Right ventricle myocardium superior (tissue), 1 donor: ENCODE data around the gene CAMTA1. TPM values are rescaled to one million over a fixed set of nuclear protein-coding genes. Genes with fewer than 3 reads are reported as not detected.
"Not testable (repeated sequence)": the region's sequence is repeated elsewhere in the genome, so short reads cannot be mapped to it uniquely, and the experiment has no call there.

ENCODE experiments used
- ATAC-seq: fragments of 200-7000 bp; cut with Tn5 transposase; one replicate; pipeline ENCODE4 v1.9.1; 2020; ENCODE audit warnings: mild to moderate bottlenecking; ENCODE audit not compliant: poor library complexity
- DNase-seq: peaks from one replicate; pipeline ENCODE4 v3.0.0-alpha.2; 2020
- intact Hi-C: fragments of 100-400 bp; cut with DNase I; formaldehyde crosslinking; loops from one replicate; pipeline ENCODE4 v1.11.2; 2022
- total RNA-seq: library from RNA; stranded (reverse); fragmentation: NEBNext Ultra II Directional; extraction: Animal tissue kit (Norgen Biotek cat#: 25700); gene quantifications from one replicate; pipeline ENCODE4 v1.2.1, GENCODE V29; 2021
- donor health status: DM: no; HTN: yes; CAD: no; lungs with severe emphysema.

Gene CAMTA1
- total RNA-seq, 1 donor from 2014 or later = 153 TPM

DNA sequence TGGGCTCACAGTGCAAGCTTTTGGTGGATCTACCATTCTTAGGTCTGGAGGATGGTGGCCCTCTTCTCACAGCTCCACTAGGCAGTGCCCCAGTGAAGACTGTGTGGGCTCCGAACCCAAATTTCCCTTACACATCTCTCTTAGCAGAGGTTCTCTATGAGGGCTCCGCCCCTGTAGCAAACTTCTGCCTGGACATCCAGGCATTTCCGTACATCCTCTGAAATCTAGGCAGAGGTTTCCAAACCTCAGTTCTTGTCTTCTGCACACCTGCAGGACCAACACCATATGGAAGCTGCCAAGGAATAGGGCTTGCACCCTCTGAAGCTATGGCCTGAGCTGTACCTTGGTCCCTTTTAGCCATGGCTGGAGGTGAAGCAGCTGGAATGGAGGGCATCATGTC, 1005.8 kb downstream of the CAMTA1 start:
- DNase-seq, ATAC-seq, intact Hi-C loops: not testable (repeated sequence)

DNA sequence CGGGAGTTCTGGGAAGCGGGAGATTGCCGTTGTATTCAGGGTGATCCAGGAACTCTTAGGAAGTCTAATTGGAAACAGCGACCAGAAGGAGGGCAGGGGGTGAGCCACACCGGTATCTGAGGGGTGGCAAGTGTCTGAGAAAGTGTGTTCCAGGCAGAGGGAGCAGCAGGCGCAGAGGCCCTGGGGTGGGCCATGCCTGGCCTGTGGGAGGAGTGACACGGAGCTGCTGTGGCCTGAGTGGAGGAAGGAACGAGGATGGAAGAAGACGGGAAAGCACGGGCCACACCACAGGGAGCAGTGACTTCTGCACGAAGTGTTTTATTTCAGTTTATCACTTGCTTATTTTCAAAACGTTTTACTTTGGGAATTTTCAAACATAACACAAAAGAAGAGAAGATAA, 1010.2 kb downstream of the CAMTA1 start:
- DNase-seq = no peak
- intact Hi-C loops = no loop called here
- ATAC-seq = no peak

DNA sequence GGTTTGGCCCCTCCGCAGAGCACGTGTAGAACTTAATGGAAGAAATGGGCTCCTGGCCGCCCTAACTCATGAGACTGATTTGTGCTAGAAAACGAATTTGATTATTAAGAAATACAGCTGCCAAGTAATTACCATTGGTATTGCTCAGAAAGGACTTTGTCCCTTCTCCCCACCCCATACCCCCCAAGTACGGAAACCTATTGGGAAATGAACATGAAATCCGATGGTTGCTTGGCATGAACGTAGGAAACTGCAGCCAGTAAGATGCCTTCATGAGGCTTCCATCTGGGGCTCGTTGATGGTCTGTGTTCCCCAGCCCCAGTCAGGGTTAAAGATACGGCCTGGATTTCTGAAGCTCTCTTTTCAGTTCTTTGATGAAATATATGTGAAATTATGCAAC, 1020.2 kb downstream of the CAMTA1 start:
- ATAC-seq = no peak
- no peak for DNase-seq
- intact Hi-C loops = no loop called here

DNA sequence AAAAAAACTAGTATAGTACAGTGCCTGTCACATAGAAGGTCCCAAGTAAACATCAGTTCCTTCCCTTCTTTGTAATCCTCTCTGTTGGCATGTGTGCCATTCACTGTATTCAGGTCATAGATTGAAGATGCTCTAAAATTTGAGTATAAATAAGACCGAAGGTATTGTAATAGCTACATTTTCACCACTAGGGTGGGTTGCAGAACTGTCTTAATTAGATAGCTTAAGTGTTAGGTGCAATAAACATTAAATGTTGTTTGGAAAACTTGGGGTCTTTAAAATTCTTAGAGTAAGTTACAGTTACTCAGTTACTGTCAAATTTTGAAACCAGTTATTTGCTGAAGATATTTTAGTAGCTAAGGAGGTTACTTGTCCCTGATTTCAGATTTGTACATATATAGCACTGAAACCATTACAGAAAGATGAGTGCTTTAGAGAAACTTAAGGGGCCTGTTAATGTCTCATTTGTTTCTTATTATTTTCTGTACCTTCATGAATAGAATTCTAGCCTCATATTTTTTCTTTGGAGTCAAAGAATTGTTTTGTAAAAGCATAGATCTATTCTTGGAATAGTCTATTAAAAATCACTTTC, 1023.1 kb downstream of the CAMTA1 start:
- ATAC-seq (no peak), DNase-seq (no peak)
- intact Hi-C loops = no loop called here

DNA sequence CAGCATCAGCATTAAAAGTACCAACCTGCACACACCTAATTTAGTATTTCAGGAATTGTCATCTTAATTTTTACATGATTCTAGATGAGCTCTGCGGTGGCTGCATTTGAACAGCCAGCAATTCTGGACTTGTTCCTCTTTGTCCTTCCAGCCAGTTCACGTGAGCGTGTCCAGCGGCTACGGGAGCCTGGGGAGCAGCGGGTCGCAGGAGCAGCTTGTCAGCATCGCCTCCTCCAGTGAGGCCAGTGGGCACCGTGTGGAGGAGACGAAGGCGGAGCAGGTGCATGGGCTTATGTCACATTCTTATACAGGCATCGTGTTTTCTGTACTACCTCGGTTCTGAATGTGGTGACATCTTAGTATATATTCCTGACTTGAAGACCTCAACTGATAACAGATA, 1024.5 kb downstream of the CAMTA1 start:
- ATAC-seq (no peak), DNase-seq (no peak)
- intact Hi-C loops = no loop called here

DNA sequence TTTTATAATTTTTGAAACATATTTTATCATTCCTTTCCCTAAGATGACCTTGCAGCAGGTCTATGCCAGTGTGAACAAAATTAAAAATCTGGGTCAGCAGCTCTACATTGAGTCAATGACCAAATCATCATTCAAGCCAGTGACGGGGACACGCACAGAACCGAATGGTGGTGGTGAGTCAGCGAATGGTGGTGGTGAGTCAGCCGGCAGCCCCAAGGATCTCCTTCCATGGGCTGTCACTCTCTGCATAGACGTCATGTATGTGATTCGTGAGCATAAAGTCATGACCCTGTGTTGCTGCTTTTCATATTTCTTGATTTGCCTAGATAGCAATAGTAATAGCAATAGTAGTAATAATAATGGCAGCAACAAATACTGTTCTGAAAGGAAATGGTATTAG, 1025.1 kb downstream of the CAMTA1 start:
- DNase-seq (no peak), ATAC-seq (no peak)
- intact Hi-C loops = no loop called here

DNA sequence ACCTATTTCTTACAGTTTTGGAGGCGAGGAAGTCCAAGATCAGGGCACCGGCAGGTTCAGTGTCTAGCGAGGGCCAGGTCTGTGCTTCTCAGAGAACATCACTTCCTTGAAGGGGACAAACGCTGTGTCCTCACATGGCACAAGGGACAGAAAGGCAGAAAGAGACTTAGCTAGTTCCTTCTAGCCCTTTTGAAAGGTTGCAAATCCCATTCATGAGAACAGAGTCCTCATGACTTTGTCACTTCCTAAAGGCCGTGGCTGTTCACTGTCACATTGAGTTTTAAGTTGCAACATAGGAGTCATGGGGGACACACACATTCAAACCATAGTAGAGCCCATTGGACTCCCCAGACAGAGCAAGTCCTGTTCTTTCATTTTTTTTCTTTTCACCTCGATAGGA, 1026.2 kb downstream of the CAMTA1 start:
- DNase-seq = no peak
- intact Hi-C loops = no loop called here
- no peak for ATAC-seq

DNA sequence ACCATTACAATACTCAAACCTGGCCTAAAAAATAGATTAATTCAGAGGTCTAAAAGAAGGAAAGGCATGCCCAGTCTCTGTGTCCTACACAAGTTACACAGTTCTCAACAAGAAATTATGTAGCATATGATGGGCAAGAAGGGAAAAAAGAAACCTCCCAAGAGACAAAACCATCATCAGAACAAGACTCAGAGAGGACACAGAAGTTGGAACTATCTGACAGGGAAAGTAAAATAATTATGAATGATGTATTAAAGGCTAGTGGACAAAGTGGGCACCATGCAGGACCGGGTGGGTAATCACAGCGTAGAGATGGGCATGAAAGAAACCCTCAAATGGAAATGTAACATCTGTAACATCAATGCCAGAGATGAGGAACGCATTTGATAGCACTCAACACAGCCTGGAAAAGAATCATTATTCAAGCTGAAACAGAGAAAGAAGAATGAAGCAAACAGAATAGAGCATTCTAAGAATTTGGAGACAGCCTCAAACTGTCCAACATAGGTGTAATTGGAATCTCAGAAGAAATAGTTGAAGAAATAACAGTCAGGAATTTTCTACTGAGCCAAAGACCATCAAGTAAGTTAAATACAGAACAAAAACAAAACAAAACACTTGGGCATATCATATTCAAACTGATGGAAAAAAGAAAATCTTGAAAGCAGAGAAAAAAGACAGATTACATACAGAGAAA, 1028.6 kb downstream of the CAMTA1 start:
- intact Hi-C loops = no loop called here
- ATAC-seq (no peak), DNase-seq (no peak)

Other genes with a start within 250 kb of the CAMTA1 start
- 10.9 TPM for gene NOL9, start 230.9 kb upstream of the CAMTA1 start, total RNA-seq
- gene TAS1R1, start 230.1 kb upstream of the CAMTA1 start, total RNA-seq = not detected
- 11.7 TPM for gene ZBTB48, start 205.5 kb upstream of the CAMTA1 start, total RNA-seq
- gene KLHL21, start 182.6 kb upstream of the CAMTA1 start, total RNA-seq = 111 TPM
- 8.6 TPM for gene PHF13, start 171.7 kb upstream of the CAMTA1 start, total RNA-seq
- gene THAP3, start 160.6 kb upstream of the CAMTA1 start, total RNA-seq = 11.5 TPM
- gene DNAJC11, start 83.6 kb upstream of the CAMTA1 start, total RNA-seq = 74.0 TPM